Activated effector memory CD4-positive, alpha-beta T cell treated with anti-CD3 and anti-CD28 coated beads, Interleukin-2, amount 50 U/mL, for 16 hours (primary cell): ENCODE data around the gene AKAP6.
"Not testable (repeated sequence)": the region's sequence is repeated elsewhere in the genome, so short reads cannot be mapped to it uniquely, and the experiment has no call there.

Experiments used
- DNase-seq: peaks from one replicate; pipeline ENCODE4 v3.0.0-alpha.2; 2020

The AKAP6 gene

DNA sequence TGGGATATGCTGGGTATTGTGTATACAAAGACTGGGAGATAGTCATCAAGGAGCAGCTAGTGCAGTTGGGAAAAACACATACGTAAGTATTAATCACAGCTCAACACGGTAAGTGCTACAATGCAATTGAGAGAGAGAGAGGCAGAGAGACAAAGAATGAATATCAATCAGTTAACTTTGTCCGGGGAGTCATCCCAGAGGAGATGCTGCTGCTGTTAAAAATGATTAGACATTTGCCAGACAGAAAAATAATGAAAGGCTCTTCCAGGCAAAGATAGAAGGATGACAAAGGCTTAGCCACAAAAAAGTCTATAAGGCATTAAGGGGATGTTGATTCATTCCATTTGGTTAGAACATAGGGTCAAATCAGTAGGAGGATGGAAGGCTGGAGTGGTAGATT, 45.1 kb downstream of the AKAP6 start:
- DNase-seq, result no peak

DNA sequence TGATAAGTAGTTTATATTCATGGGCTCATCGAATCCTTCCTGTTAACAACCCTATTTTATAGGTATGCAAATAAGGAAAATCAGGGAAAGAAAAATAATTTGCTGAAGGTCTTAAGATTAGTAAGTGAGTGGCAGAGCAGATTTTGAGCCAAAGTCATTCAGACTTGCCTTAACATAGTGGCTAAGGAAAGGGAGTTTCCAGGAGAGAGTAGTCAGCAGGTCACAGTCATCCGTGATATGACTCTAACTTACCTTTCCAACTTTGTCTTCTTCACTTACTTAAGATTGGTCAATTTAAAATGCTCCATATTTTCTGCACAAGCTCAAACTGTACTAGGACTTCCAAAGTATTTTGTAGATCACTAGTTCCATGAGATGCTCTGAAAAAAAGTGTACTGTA, 46.6 kb downstream of the AKAP6 start:
- no peak for DNase-seq

DNA sequence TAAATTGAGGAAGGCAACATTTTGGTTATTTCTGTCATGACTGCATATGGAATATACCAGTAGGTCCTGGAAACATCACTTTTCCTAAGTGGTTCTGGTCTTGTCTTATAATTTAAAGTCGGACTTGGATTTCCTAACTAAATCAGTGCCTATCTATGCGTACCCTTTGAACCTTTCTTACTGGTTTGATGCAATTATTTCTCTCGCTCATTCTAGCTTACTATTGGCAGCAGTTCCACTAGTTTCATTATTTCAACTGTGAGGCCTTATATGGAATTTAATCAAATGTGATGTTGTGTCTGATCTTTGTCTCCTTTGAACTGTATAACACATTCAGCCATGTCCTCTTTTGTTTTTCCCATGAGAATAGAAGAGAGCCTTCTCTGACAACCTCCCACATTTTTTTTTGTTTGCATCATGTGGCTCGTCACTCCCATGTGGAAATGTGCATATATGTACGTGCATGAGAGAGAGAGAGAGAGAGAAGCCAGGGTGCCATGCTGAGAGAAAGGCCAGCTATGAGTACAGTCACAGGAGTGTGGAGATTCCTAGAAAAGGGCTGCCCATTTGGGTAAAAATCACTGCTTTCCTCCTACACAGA, 48.0 kb downstream of the AKAP6 start:
- no peak for DNase-seq

DNA sequence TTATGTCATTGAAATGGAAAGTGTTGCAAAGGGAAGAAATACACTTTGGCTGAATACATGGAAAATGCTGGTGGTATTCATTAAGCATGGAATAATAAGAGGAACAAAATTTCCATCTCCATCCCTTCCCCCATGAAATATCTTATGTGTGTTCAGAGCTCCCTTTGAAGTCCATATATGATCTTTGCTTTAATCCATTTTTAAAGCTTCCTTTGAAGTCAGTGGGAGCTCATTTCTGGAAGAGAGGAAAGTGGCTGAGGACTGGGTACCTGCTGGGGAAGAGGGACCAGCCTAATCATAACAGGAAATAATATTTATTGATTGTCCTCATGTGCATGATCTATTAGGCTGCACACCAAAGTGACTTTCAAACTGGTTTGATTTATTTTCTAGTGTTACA, 49.2 kb downstream of the AKAP6 start:
- no peak for DNase-seq

GRCh38 chr14:32379447-32379846, 50.3 kb downstream of the AKAP6 start:
- DNase-seq, result no peak

DNA sequence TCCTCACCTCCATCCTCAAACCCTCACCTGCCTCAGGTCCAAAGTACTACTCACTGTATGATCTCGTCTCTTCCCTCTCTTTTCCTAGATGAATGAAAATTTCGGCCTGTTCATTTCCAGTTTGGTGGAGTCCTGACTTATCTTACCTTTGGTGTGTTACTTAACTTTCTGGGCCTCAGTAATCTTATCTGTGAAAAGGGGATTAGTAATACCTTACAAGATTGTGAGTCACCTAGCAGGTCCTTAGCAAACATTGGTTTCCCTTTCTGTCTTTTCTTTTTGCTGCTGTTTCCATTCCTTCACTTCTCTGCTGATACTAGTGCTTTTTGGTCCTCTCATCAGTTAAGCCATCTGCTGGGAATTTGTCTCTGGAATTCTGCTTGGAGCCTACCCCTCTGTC, 52.8 kb downstream of the AKAP6 start:
- no peak for DNase-seq

DNA sequence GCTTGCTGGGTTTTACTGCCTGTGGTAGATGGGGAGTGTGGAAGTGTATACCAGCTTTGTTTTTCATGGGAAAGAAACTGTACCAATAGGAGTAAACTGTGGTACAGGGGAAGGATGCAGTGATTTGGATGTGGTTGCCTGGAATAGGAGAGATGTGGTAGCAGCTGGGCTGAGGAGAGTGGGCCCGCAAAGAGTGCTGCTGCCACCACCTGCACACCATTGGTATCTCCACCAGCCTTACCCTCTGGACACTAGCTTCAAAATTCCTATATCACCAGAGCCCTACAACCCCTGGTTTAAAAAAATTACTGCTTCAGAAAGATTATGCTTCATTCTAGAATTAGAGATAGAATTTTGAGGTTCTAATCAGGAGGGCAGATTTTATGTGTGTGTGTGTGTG, 53.6 kb downstream of the AKAP6 start:
- DNase-seq, result no peak

DNA sequence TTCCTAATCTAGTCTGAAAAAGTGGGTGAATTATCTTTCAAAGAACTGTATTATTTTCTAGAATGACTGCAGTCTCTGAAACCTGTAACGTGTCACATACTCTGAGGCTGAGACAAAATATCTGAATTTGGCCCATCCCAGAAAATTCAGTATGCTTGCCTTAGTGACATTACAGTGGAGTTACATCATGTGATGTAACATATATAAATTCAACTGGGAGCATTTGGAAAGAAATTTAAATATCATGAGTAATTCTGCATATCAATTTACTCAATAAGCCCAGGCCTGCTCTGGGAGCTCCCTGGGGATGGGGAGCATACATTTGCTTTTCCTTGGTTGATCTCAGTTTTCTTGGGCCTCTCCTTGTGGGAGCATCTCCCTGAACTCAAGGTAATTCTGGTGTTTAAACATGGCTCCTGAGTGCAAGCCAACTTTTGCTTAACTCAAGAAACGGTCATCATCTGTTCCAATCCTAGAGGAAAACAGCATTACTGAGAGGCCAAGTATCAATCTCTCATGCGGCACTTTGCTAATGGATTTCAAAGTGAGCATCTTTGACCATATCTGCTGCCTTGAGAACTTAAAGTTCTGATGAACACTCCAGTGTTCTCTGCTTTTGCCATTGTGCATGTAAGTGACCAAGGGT, 54.4 kb downstream of the AKAP6 start:
- DNase-seq, result no peak

- no peak for DNase-seq
Observed at GRCh38 chr14:32384464-32384863, 55.4 kb downstream of the AKAP6 start.

DNA sequence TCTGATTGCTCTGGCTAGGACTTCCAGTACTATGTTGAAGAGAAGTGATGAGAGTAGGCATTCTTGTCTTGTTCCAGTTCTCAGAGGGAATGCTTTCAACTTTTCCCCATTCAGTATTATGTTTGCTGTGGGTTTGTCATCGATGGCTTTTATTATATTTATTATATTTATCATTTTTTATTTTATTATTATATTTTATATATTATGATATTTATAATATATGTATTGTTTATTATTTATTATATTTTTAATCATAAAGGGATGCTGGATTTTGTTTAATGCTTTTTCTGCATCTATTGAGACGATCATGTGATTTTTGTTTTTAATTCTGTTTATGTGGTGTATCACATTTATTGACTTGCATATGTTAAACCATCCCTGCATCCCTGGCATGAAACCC, 58.2 kb downstream of the AKAP6 start:
- not testable (repeated sequence) for DNase-seq

DNA sequence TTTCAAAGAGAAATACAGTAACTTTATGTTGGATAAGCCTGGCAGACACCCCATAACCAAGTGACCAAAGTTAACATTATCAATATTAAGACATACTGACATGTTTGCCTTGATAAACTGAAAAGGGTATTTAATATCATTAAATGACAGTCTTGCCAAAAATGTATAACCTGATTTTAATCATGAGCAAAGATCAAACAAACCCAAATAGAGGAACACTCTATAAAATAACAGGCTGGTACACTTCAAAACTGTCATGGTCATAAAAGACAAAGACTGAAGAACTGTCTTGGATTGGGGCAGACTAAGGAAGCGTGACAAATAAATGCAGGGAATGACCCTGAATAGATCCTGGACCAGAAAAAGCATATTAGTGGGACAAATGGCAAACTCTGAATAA, 64.0 kb downstream of the AKAP6 start:
- no peak for DNase-seq

GRCh38 chr14:32394038-32394437, 64.9 kb downstream of the AKAP6 start:
- no peak for DNase-seq

DNA sequence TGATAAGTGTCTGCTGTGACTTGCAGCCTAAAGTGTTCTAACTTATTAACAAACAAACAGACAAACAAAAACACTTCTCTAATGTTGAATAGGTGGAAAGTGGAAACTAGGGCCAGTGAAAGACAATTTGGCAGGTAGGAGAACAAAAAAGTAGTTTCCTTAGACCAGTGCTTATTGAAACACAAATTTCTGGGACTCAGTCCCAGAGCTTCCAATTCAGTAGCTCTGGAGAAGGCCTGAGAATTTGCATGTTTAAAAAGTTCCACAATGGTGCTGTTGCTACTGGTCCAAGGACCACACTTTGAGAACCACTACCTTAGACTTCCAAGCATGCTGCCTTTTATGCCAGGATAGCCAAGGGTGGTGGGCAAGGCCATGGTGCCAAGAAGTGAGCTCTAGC, 67.8 kb downstream of the AKAP6 start:
- DNase-seq, result no peak

DNA sequence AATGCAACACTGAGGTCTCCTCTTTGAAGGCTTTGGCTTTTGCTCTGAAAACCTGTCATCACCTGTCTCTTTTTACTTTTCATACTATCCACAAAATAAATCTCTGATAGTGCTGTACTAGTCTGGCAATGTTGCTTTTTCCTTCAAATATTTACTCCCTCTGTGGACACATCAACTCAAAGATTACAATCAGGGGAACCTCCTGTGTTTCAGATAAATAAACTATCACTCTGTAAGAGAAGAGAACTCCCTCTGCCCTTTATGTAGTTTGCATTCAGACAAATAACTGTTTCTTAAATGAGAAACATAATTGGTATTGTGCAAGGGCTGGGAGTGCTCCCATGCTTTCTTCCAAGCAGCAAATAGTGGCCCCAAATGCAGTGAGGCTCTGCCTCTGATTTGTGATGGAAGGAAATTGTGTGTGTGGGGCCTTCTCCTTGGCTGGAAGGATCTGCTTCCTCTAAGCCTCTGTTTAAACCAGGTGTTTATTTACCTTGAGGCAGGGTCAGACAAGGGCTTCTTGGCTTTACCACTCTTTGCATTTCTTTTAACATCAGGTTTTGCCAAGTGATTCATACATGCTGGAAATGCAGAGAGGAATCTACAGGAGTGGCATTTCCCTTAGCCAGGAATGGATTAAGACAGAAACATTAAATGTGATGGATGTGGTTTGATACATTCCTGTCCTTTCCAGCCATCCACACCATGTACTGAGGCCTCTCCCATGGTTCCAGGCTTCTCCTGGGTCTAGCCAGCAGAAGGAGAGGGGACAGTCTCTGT, 69.0 kb downstream of the AKAP6 start:
- DNase-seq, result no peak

- DNase-seq, result no peak
Observed at GRCh38 chr14:32399920-32400319, 70.8 kb downstream of the AKAP6 start.

- no peak for DNase-seq
Observed at GRCh38 chr14:32400480-32400879, 71.4 kb downstream of the AKAP6 start.

DNA sequence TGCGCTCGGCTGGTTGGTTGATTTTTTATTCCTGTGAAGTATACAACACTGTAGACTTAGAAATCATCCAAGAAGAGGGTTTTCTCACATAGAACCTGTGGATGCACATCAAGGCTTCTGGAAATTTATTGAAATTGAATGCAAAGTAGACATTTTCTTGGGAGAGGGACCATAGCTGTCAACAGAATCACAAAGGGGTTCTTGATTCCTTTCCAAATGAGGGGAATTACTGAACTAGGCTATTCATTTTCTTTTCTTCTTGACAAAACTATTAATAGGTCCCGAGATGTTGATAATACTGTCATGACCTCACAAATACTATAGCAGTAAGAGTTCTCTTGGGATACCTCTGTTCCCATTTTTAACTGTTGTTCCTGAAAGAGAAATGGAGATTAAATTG, 73.9 kb downstream of the AKAP6 start:
- DNase-seq, result no peak

- no peak for DNase-seq
Observed at GRCh38 chr14:32403688-32404087, 74.6 kb downstream of the AKAP6 start.

DNA sequence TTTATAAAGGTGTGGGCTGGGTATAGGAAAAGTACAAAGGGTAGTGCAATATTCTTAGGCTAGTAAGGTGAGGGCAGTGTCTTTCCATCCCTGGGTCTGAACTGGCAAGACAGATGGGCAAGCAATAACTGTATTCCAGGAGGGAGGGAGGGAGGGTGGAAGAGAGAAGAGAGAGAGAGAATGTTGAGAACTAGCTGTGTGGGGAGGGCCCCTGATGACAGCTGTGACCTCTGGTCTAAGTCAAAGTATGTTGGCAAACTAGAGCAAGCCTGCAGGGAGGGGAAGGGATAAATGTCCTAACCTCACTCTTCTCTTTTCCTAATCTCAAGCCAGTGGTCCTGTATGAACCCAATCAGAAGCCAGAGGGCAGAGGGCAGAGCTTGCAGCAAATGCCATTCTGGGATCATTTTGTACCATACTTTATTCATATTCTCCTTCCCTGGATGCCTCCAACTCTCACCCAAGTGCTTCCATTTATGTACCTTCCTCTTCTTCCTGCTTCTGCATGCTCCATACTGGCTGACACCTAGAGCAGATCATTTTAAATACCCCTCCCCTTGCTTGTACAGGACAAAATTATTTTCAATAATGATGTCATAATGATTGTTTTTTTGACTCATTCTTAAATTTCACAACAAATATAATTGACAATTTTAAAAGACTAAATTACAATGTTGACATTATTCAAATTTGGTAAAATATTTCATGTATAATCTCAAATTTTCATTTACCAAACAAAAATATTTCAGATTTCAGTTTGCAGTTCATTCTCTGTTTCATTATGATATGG, 75.9 kb downstream of the AKAP6 start:
- no peak for DNase-seq

DNA sequence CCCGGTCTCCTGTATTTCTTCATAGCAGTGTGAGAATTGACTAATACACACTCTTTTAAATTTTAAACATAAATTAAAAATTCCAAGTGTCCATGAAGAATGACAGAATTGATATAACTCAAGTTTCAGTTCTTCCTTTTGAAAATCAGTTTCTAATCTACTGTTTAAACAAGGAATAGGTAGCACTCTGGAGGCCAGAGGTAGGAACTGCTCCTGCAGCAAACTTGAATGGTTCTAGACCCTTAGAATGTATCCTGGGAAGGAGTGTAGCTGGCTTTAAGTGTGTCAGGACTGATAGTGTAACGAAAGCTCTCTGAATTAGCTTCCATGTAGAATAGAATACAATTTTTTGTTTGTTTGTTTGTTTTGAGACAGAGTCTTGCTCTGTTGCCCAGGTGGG, 76.8 kb downstream of the AKAP6 start:
- DNase-seq, result no peak

- DNase-seq, result no peak
Observed at GRCh38 chr14:32407130-32407529, 78.0 kb downstream of the AKAP6 start.

DNA sequence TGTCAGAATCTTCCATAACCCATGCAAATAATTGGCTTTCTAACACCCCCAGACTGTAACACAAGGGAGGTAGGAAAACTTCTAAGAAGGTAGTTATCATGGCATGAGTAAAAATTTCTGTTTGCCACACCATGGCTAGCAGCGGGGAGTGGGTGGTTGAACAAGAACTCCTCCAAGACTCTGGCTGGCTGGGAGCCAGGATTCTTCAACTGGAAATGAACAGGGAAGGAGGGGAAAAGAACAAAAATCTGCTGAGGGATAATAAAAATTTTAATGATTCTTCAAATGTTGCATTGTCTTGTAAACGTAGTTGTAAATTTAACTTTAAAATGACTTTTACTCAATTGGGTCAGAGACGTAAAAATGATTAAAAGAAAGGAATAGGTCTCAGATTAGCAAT, 78.9 kb downstream of the AKAP6 start:
- no peak for DNase-seq

GRCh38 chr14:32412103-32412502, 83.0 kb downstream of the AKAP6 start:
- no peak for DNase-seq

DNA sequence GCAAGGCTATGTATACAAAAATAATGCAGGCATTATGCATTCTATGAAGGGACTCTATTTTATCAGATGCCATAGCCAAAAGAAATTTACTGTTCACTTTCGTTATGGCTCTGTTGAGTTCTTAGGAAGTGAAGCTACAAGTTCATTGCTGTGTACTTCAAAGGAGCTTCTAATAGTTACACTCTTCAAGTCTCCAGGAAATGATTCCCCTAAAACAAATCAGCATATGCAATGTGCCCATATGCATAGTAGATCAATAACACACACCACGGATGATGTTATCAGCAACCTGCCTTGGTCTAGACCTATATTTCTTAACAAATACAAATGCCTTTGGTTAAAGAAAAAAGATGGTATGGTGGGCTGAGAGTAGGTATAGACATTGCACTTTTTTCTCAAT, 83.4 kb downstream of the AKAP6 start:
- DNase-seq, result no peak
